Lung microvascular endothelial cell (primary cell): ENCODE results near the gene SCN4A. TPM values are rescaled to one million over a fixed set of nuclear protein-coding genes. Genes with fewer than 3 reads are reported as not detected.
A peak's percentile ranks its signal among the peaks of the same experiment; 100 is the strongest.

ENCODE experiments used
- DNase-seq, 2 donors: peaks; one replicate each; pipeline versions ENCODE4 v3.0.0 to v3.0.0-alpha.2; 2010; ENCODE audit warnings: low read depth in 2 of 2
- total RNA-seq: library from RNA; depleted of rRNA; stranded (reverse); fragments of >200 nt; gene quantifications from 2 replicates; pipeline ENCODE4 v1.2.1, GENCODE V29; 2014

The SCN4A gene
- total RNA-seq, 1 donor from 2014 or later, result not detected

- peak; percentile 38 for DNase-seq
Measured at GRCh38 chr17:63889026-63889848, 83.5 kb downstream of the SCN4A start.

Other genes with a start within 250 kb of the SCN4A start
- gene STRADA, start 231.1 kb downstream of the SCN4A start, total RNA-seq, result 15.3 and 29.0 TPM in 2 replicates
- gene CCDC47, start 199.3 kb downstream of the SCN4A start, total RNA-seq, result 59.5 and 91.3 TPM in 2 replicates
- gene DDX42, start 198.7 kb downstream of the SCN4A start, total RNA-seq, result 36.6 and 45.2 TPM in 2 replicates
- 59.9 and 70.6 TPM in 2 replicates for gene PSMC5, start 145.5 kb downstream of the SCN4A start, total RNA-seq
- gene FTSJ3, start 145.3 kb downstream of the SCN4A start, total RNA-seq, result 51.4 and 59.9 TPM in 2 replicates
- gene SMARCD2, start 130.2 kb downstream of the SCN4A start, total RNA-seq, result 49.2 and 54.3 TPM in 2 replicates
- not detected in 2 replicates for gene CSH2, start 99.2 kb downstream of the SCN4A start, total RNA-seq
- gene GH2, start 91.0 kb downstream of the SCN4A start, total RNA-seq, result not detected in 2 replicates
- not detected in 2 replicates for gene CSH1, start 76.3 kb downstream of the SCN4A start, total RNA-seq
- not detected in 2 replicates for gene CSHL1, start 61.7 kb downstream of the SCN4A start, total RNA-seq
- not detected in 2 replicates for gene GH1, start 54.1 kb downstream of the SCN4A start, total RNA-seq
- 1.5 TPM in 1 of 2 replicates, not detected in the other for gene CD79B, start 40.6 kb downstream of the SCN4A start, total RNA-seq
- 0.44 and 0.60 TPM in 2 replicates for gene PRR29, start 25.4 kb upstream of the SCN4A start, total RNA-seq
- gene ICAM2, start 47.7 kb upstream of the SCN4A start, total RNA-seq, result 257 and 282 TPM in 2 replicates
- gene ERN1, start 157.2 kb upstream of the SCN4A start, total RNA-seq, result 7.0 and 14.7 TPM in 2 replicates